ENCODE measurements around the gene ELOVL7.

ELOVL7 gene

GRCh38 chr5:60843386-60843935 lies 608 bp downstream of the ELOVL7 start:
- TF ChIP-seq EZH2phosphoT487 (conservative IDR thresholded peaks at IDR 0.05; ENCODE audit: low read length) (no peak), CTCF (IDR thresholded peaks at IDR 0.05; ENCODE audit: insufficient read depth, low read length, poor library complexity, severe bottlenecking) (no peak)
- Histone ChIP-seq H3K9ac (ENCODE audit: low read length) (peak overlapping the region; percentile 70), H3K9me3 (ENCODE audit: insufficient read depth, low read length) (no peaks in the 10 kb centered on the region), H3K4me3 (ENCODE audit: insufficient read depth, low read length, poor library complexity, severe bottlenecking) (peak overlapping the region; percentile 91), H3K36me3 (ENCODE audit: low read length) (no peaks in the 10 kb centered on the region), H3K27ac (ENCODE audit: low read depth, low read length) (no peak overlapping the region), H2AFZ (ENCODE audit: low read depth, low read length, severe bottlenecking) (peak overlapping the region; percentile 97), H3K27me3 (ENCODE audit: low read length) (no peaks in the 10 kb centered on the region), H4K20me1 (ENCODE audit: low read depth, low read length) (no peaks in the 10 kb centered on the region), H3F3A (ENCODE audit: insufficient read depth) (no peaks in the 10 kb centered on the region), H3K4me2 (ENCODE audit: low read depth, low read length, poor library complexity, severe bottlenecking) (peak overlapping the region; percentile 82), H3K9me2 (replicated peaks; ENCODE audit: insufficient read depth, low read length) (no peaks in the 10 kb centered on the region), H3K79me2 (ENCODE audit: insufficient read depth, low read length) (no peaks in the 10 kb centered on the region)

- Histone ChIP-seq H3K9me3 (ENCODE audit: insufficient read depth, low read length) (no peaks in the 10 kb centered on the region), H3F3A (ENCODE audit: insufficient read depth) (no peaks in the 10 kb centered on the region), H3K4me2 (ENCODE audit: low read depth, low read length, poor library complexity, severe bottlenecking) (peak overlapping the region; percentile 82), H3K79me2 (ENCODE audit: insufficient read depth, low read length) (no peaks in the 10 kb centered on the region), H3K27ac (ENCODE audit: low read depth, low read length) (no peak overlapping the region), H3K36me3 (ENCODE audit: low read length) (no peaks in the 10 kb centered on the region), H2AFZ (ENCODE audit: low read depth, low read length, severe bottlenecking) (no peak overlapping the region), H3K9ac (ENCODE audit: low read length) (no peak overlapping the region), H3K27me3 (ENCODE audit: low read length) (no peaks in the 10 kb centered on the region), H4K20me1 (ENCODE audit: low read depth, low read length) (no peaks in the 10 kb centered on the region), H3K9me2 (replicated peaks; ENCODE audit: insufficient read depth, low read length) (no peaks in the 10 kb centered on the region), H3K4me3 (ENCODE audit: insufficient read depth, low read length, poor library complexity, severe bottlenecking) (no peak overlapping the region)
- no peak for TF ChIP-seq CTCF (IDR thresholded peaks at IDR 0.05; ENCODE audit: insufficient read depth, low read length, poor library complexity, severe bottlenecking)
- no peak for TF ChIP-seq EZH2phosphoT487 (conservative IDR thresholded peaks at IDR 0.05; ENCODE audit: low read length)
Measured at GRCh38 chr5:60842871-60843385, 1.1 kb downstream of the ELOVL7 start.

GRCh38 chr5:60841361-60841760 lies 2.7 kb downstream of the ELOVL7 start:
- TF ChIP-seq CTCF (IDR thresholded peaks at IDR 0.05; ENCODE audit: insufficient read depth, low read length, poor library complexity, severe bottlenecking) (no peak), EZH2phosphoT487 (conservative IDR thresholded peaks at IDR 0.05; ENCODE audit: low read length) (no peak)
- Histone ChIP-seq H3K9me3 (ENCODE audit: insufficient read depth, low read length) (no peaks in the 10 kb centered on the region), H3K36me3 (ENCODE audit: low read length) (no peaks in the 10 kb centered on the region), H3K79me2 (ENCODE audit: insufficient read depth, low read length) (no peaks in the 10 kb centered on the region), H3K27me3 (ENCODE audit: low read length) (no peaks in the 10 kb centered on the region), H3F3A (ENCODE audit: insufficient read depth) (no peaks in the 10 kb centered on the region), H3K4me3 (ENCODE audit: insufficient read depth, low read length, poor library complexity, severe bottlenecking) (no peak overlapping the region), H3K4me2 (ENCODE audit: low read depth, low read length, poor library complexity, severe bottlenecking) (no peak overlapping the region), H3K9me2 (replicated peaks; ENCODE audit: insufficient read depth, low read length) (no peaks in the 10 kb centered on the region), H4K20me1 (ENCODE audit: low read depth, low read length) (no peaks in the 10 kb centered on the region), H2AFZ (ENCODE audit: low read depth, low read length, severe bottlenecking) (no peak overlapping the region), H3K9ac (ENCODE audit: low read length) (no peak overlapping the region), H3K27ac (ENCODE audit: low read depth, low read length) (no peak overlapping the region)
